NCI-H2107 (cell line): ENCODE results near the gene IKZF5.

Source experiments
- DNase-seq: peaks from one replicate; lab custom pipeline; 2025; lab: John Stamatoyannopoulos, UW

IKZF5 gene

GRCh38 chr10:122980209-122981065 is 28.2 kb downstream of the IKZF5 start, which contains the start of gene PSTK:
TSS of gene PSTK (plus strand) at chr10:122980401. CDS start at chr10:122980480, 79 bp downstream.
- DNase-seq, result peak; percentile 74

GRCh38 chr10:122974543-122975064 is 34.0 kb downstream of the IKZF5 start:
- DNase-seq, result no peak

GRCh38 chr10:122974023-122974422 is 34.6 kb downstream of the IKZF5 start:
- DNase-seq, result no peak

DNA sequence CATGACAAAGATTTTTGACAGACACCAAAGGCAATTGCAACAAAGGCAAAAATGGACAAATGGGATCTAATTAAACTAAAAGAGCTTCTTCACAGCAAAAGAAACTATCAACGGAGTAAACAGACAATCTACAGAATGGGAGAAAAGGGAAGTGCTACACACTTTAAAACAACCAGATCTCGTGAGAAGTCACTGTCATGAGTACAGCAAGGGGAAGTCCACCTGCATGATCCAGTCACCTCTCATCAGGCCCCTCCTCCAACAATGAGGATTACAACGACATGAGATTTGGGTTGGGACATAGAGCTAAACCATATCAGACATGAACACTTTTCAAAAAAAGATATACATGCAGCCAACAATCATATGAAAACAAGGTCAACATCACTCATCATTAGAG is 39.9 kb downstream of the IKZF5 start:
- DNase-seq, result no peak

- no peak for DNase-seq
Observed at GRCh38 chr10:122966879-122967278, 41.7 kb downstream of the IKZF5 start.

- no peak for DNase-seq
Observed at GRCh38 chr10:122962405-122962804, 46.2 kb downstream of the IKZF5 start.

- no peak for DNase-seq
Observed at GRCh38 chr10:122957474-122957873, 51.1 kb downstream of the IKZF5 start.

DNA sequence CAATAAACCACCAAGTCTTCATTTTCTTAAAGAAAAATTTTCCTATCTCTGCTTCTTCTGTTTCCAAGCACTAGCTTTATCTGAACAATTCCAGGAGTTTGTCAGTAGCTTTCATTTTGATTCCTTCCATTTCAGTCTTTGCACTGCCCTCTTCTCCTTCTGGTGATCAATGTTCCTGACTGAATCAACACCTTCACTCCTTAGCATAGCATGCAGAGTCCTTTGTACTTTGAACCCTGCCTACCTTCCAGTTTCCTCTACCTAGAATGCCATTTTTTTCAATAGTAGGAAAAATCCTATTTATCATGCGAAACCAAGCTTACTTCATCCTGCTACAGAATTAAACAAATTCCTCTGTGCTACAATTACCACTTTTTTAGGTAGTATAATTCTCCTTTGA is 52.7 kb downstream of the IKZF5 start:
- DNase-seq, result no peak

DNA sequence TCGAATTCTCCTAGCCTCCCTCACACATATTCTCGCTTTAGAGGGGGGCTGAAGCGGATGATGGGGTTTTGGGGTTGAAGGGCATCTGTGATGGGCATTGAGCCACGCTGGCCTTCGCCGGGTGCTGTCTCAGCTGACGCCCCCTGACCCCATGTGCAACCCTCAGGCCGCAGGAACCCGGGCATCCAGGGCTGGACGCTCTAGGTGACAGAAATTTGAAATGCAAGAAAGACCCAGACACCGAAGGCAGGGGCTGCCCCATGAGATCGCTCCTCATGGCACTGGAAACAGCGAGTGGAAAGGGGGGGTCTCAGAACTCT is 53.9 kb downstream of the IKZF5 start:
- DNase-seq, result no peak

- peak; percentile 82 for DNase-seq
Observed at GRCh38 chr10:122953902-122954730, 54.5 kb downstream of the IKZF5 start, which contains the start of gene C10orf88. TSS of gene C10orf88 (minus strand) at chr10:122954227. CDS start at chr10:122954178, 49 bp downstream.

DNA sequence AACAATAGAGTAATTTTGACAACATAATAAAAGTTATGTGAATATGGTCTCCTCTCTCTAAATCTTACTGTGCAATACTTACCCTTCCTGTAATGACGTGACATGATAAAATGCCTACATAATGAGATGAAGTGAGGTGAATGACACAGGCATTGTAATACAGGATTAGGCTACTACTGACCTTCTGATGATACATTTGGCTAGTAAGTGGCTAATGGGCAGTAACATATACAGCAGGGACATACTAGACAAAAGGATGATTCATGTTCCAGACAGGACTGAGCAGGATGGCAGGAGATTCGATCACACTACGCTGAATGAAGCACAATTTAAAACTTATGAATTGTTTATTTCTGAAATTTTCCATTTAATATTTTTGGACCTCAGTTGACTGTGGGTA is 59.3 kb downstream of the IKZF5 start:
- DNase-seq, result no peak
